ENCODE measurements around the gene ZNF560. TPM values are rescaled to one million over a fixed set of nuclear protein-coding genes. Genes with fewer than 3 reads are reported as not detected.

The ZNF560 gene
- total RNA-seq, 1 experiment from 2014 or later, result 4.4 TPM

DNA sequence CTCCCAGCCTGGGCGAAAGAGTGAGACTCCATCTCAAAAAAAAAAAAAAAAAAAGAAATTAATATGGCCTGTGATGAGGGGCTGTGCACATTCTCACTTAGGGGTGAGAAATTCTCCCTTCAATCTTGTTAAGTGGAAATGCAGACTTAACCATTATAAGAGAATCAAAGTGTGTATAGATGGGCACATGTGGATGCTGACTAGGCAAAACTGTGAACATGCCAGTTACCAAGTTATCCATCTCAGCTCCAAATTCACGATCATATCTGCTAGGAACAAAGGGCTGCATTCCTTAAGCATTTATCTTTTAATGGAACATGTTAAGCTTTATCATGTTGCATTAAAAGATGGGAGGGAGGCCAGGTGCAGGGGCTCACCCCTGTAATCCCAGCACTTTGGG, 4.3 kb downstream of the ZNF560 start (continued):
- TF ChIP-seq IRF1 (CRISPR knock-in tag; IDR thresholded peaks at IDR 0.05), result no peak
- TF ChIP-seq ZBTB21 (CRISPR knock-in tag; IDR thresholded peaks at IDR 0.05; ENCODE audit: borderline replicate concordance), result no peak
- TF ChIP-seq GTF2I (CRISPR knock-in tag; conservative IDR thresholded peaks at IDR 0.05), result no peak
- TF ChIP-seq CREB1 (CRISPR knock-in tag; IDR thresholded peaks at IDR 0.05), result no peak
- no peak for TF ChIP-seq ARID4B (CRISPR knock-in tag; IDR thresholded peaks at IDR 0.05; ENCODE audit: borderline replicate concordance)
- TF ChIP-seq, protein P1, sequence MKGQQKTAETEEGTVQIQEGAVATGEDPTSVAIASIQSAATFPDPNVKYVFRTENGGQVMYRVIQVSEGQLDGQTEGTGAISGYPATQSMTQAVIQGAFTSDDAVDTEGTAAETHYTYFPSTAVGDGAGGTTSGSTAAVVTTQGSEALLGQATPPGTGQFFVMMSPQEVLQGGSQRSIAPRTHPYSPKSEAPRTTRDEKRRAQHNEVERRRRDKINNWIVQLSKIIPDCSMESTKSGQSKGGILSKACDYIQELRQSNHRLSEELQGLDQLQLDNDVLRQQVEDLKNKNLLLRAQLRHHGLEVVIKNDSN (CRISPR knock-in tag; IDR thresholded peaks at IDR 0.05), result no peak
- no peak for TF ChIP-seq MXD4 (CRISPR knock-in tag; IDR thresholded peaks at IDR 0.05; ENCODE audit: borderline replicate concordance)
- TF ChIP-seq, protein P2, sequence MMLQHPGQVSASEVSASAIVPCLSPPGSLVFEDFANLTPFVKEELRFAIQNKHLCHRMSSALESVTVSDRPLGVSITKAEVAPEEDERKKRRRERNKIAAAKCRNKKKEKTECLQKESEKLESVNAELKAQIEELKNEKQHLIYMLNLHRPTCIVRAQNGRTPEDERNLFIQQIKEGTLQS (CRISPR knock-in tag; conservative IDR thresholded peaks at IDR 0.05), result no peak
- no peak for TF ChIP-seq NR3C1 (CRISPR knock-in tag; conservative IDR thresholded peaks at IDR 0.05; ENCODE audit: low read depth)
- no peak for TF ChIP-seq MAX (CRISPR knock-in tag; IDR thresholded peaks at IDR 0.05)
- TF ChIP-seq, protein P3, sequence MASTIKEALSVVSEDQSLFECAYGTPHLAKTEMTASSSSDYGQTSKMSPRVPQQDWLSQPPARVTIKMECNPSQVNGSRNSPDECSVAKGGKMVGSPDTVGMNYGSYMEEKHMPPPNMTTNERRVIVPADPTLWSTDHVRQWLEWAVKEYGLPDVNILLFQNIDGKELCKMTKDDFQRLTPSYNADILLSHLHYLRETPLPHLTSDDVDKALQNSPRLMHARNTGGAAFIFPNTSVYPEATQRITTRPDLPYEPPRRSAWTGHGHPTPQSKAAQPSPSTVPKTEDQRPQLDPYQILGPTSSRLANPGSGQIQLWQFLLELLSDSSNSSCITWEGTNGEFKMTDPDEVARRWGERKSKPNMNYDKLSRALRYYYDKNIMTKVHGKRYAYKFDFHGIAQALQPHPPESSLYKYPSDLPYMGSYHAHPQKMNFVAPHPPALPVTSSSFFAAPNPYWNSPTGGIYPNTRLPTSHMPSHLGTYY (CRISPR knock-in tag; IDR thresholded peaks at IDR 0.05), result no peak

DNA sequence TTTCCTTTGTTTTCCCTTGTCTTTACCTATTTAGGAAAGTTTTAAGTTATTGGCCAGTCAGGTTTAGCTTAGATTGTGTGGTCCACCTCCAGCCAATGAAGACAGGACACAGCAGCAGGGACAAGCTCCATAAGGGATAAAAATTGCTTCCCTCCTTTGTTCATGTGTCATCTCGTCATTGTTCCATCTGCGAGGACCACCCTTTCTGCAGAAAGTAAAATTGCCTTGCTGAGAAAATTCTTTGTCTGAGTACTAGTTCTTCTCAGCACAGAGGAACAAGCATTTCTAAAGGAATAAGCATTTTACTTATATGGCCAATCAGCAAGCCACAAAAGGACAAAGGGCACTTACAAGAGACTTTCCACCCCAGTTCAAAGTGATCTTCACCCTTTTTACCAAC, 11.4 kb downstream of the ZNF560 start:
- H3K4me1 Mint-ChIP-seq, result no peaks in the 10 kb centered on the region
- DNase-seq (ENCODE audit: low spot score) (no peak), ATAC-seq (no peak)
- POLR2A ChIA-PET, result no interaction called here
- CTCF ChIA-PET, result no interaction called here
- no peak overlapping the region for H3K27ac Mint-ChIP-seq
- no peak overlapping the region for H3K4me3 Mint-ChIP-seq
- peaks cover 80% of the 10 kb centered on the region for H3K36me3 Mint-ChIP-seq
- H3K9me3 Mint-ChIP-seq, result peaks cover 72% of the 10 kb centered on the region
- H3K27me3 Mint-ChIP-seq (ENCODE audit: low read depth), result peaks cover 12% of the 10 kb centered on the region
- TF ChIP-seq FOXJ3 (CRISPR knock-in tag; IDR thresholded peaks at IDR 0.05; ENCODE audit: borderline replicate concordance) (no peak), SMAD3 (CRISPR knock-in tag; IDR thresholded peaks at IDR 0.05; ENCODE audit: borderline replicate concordance) (no peak), TEAD4 (CRISPR knock-in tag; IDR thresholded peaks at IDR 0.05) (no peak), OVOL2 (CRISPR knock-in tag; IDR thresholded peaks at IDR 0.05; ENCODE audit: borderline replicate concordance) (no peak), ZNF263 (CRISPR knock-in tag; IDR thresholded peaks at IDR 0.05; ENCODE audit: low read depth) (no peak), ZNF138 (CRISPR knock-in tag; conservative IDR thresholded peaks at IDR 0.05) (no peak), NFATC4 (CRISPR knock-in tag; IDR thresholded peaks at IDR 0.05) (no peak), GTF2I (CRISPR knock-in tag; conservative IDR thresholded peaks at IDR 0.05) (no peak), ZNF396 (CRISPR knock-in tag; IDR thresholded peaks at IDR 0.05; ENCODE audit: borderline replicate concordance) (no peak), ETV6 (CRISPR knock-in tag; IDR thresholded peaks at IDR 0.05) (no peak)
- TF ChIP-seq, protein P4, sequence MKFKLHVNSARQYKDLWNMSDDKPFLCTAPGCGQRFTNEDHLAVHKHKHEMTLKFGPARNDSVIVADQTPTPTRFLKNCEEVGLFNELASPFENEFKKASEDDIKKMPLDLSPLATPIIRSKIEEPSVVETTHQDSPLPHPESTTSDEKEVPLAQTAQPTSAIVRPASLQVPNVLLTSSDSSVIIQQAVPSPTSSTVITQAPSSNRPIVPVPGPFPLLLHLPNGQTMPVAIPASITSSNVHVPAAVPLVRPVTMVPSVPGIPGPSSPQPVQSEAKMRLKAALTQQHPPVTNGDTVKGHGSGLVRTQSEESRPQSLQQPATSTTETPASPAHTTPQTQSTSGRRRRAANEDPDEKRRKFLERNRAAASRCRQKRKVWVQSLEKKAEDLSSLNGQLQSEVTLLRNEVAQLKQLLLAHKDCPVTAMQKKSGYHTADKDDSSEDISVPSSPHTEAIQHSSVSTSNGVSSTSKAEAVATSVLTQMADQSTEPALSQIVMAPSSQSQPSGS (CRISPR knock-in tag; IDR thresholded peaks at IDR 0.05; ENCODE audit: borderline replicate concordance, low read depth), result no peak
- TF ChIP-seq, protein P5, sequence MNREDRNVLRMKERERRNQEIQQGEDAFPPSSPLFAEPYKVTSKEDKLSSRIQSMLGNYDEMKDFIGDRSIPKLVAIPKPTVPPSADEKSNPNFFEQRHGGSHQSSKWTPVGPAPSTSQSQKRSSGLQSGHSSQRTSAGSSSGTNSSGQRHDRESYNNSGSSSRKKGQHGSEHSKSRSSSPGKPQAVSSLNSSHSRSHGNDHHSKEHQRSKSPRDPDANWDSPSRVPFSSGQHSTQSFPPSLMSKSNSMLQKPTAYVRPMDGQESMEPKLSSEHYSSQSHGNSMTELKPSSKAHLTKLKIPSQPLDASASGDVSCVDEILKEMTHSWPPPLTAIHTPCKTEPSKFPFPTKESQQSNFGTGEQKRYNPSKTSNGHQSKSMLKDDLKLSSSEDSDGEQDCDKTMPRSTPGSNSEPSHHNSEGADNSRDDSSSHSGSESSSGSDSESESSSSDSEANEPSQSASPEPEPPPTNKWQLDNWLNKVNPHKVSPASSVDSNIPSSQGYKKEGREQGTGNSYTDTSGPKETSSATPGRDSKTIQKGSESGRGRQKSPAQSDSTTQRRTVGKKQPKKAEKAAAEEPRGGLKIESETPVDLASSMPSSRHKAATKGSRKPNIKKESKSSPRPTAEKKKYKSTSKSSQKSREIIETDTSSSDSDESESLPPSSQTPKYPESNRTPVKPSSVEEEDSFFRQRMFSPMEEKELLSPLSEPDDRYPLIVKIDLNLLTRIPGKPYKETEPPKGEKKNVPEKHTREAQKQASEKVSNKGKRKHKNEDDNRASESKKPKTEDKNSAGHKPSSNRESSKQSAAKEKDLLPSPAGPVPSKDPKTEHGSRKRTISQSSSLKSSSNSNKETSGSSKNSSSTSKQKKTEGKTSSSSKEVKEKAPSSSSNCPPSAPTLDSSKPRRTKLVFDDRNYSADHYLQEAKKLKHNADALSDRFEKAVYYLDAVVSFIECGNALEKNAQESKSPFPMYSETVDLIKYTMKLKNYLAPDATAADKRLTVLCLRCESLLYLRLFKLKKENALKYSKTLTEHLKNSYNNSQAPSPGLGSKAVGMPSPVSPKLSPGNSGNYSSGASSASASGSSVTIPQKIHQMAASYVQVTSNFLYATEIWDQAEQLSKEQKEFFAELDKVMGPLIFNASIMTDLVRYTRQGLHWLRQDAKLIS (CRISPR knock-in tag; IDR thresholded peaks at IDR 0.05; ENCODE audit: borderline replicate concordance), result no peak
